Caco-2 (cell line): ENCODE data around the gene SLC38A6. TPM values are rescaled to one million over a fixed set of nuclear protein-coding genes. Genes with fewer than 3 reads are reported as not detected.
A peak's percentile ranks its signal among the peaks of the same experiment; 100 is the strongest.

Experiments
- Bru-seq: library from RNA; stranded (reverse); fragments of 400-500 nt; gene quantifications from one replicate; lab custom pipeline; 2021; lab: Mats Ljungman, UMichigan
- BruChase-seq, 2 experiments: library from RNA; stranded (reverse); fragments of 400-500 nt; gene quantifications; one replicate each; lab custom pipeline; 2021; lab: Mats Ljungman, UMichigan
- BruUV-seq: library from RNA; stranded (reverse); fragments of 400-500 nt; replicated peaks from 2 replicates; lab custom pipeline; 2021; lab: Mats Ljungman, UMichigan
- CTCF ChIA-PET: fragments of 300-600 bp; sonication (Branson Sonifier 250); formaldehyde crosslinking; loops from one replicate; lab custom pipeline; 2022; ENCODE audit warnings: antibody characterized with exemption; lab: Charles Lee
- POLR2A ChIA-PET: fragments of 300-600 bp; sonication (Branson Sonifier 250); formaldehyde crosslinking; loops from one replicate; lab custom pipeline; 2022; ENCODE audit warnings: antibody characterized with exemption; lab: Charles Lee
- DNase-seq, 2 experiments: peaks; one replicate each; pipeline versions ENCODE4 v3.0.0 to v3.0.0-alpha.2; 2020 to 2022
- H3K27me3 ChIP-seq: replicated peaks from 2 replicates; pipeline ENCODE4 v1.6.0; 2011; ENCODE audit warnings: low read length; ENCODE audit not compliant: control insufficient read depth, insufficient read depth
- H3K36me3 ChIP-seq: 2 replicates; pipeline ENCODE4 v1.5.1; 2011; ENCODE audit warnings: low read length; ENCODE audit not compliant: control insufficient read depth, insufficient read depth
- H3K4me1 ChIP-seq: fragments of 250-450 bp; sonication (Bioruptor Pico); 2 replicates; pipeline ENCODE4 v1.5.1; 2020; ENCODE audit warnings: mild to moderate bottlenecking
- H3K4me3 ChIP-seq: 2 replicates; pipeline ENCODE4 v1.5.1; 2011; ENCODE audit warnings: low read depth, mild to moderate bottlenecking, control low read depth, low read length
- H3K9me3 ChIP-seq: fragments of 250-450 bp; sonication (Bioruptor Pico); 2 replicates; pipeline ENCODE4 v1.5.1; 2020; ENCODE audit warnings: mild to moderate bottlenecking, moderate library complexity
- H3K27ac Mint-ChIP-seq: one replicate; pipeline ENCODE4 v1.8.0; 2022; ENCODE audit warnings: mixed read lengths; ENCODE audit not compliant: unreplicated experiment
- H3K27me3 Mint-ChIP-seq: one replicate; pipeline ENCODE4 v1.8.0; 2022; ENCODE audit warnings: mixed read lengths; ENCODE audit not compliant: insufficient read depth, unreplicated experiment
- H3K36me3 Mint-ChIP-seq: one replicate; pipeline ENCODE4 v1.8.0; 2022; ENCODE audit warnings: mild to moderate bottlenecking, mixed read lengths; ENCODE audit not compliant: insufficient read depth, unreplicated experiment
- H3K4me1 Mint-ChIP-seq: one replicate; pipeline ENCODE4 v1.8.0; 2022; ENCODE audit warnings: low read depth, mixed read lengths; ENCODE audit not compliant: unreplicated experiment
- H3K4me3 Mint-ChIP-seq: one replicate; pipeline ENCODE4 v1.8.0; 2022; ENCODE audit warnings: mild to moderate bottlenecking, moderate library complexity, mixed read lengths; ENCODE audit not compliant: unreplicated experiment
- H3K9me3 Mint-ChIP-seq: one replicate; pipeline ENCODE4 v1.8.0; 2022; ENCODE audit warnings: mixed read lengths; ENCODE audit not compliant: unreplicated experiment
- intact Hi-C: fragments of 100-400 bp; cut with micrococcal nuclease; formaldehyde crosslinking; loops from one replicate; pipeline ENCODE4 v1.10.0; 2022; ENCODE audit not compliant: unreplicated experiment
- long read RNA-seq: library from polyadenylated mRNA; stranded (forward); transcript quantifications from one replicate; pipeline ENCODE4 v2.0.0, GENCODE V29; 2022
- total RNA-seq: library from RNA; stranded (reverse); gene quantifications from 2 replicates; pipeline ENCODE4 v1.2.3, GENCODE V29; 2022
- TF ChIP-seq, protein P1 (sequence below), 2 experiments: fragments of 200-600 bp in 1 of 2; IDR thresholded peaks; 1 replicate in 1 of 2; 2 replicates in 1 of 2; pipeline versions ENCODE4 v1.5.1 to v1.8.0; 2011 to 2022; ENCODE audit warnings: antibody characterized with exemption in 1 of 2, control low read depth in 1 of 2, inconsistent platforms in 1 of 2, low read depth in 1 of 2, low read length in 1 of 2, mild to moderate bottlenecking in 1 of 2, moderate library complexity in 1 of 2; ENCODE audit not compliant: insufficient read depth in 1 of 2, severe bottlenecking in 1 of 2, unreplicated experiment in 1 of 2

The SLC38A6 gene
- total RNA-seq = 10.2 and 11.5 TPM in 2 replicates
- Bru-seq, nascent RNA = percentile 61 among the genes with signal in this experiment
- percentile 68 among the genes with signal in this experiment for BruChase-seq, experiment 1, labeled RNA remaining after a 2-hour chase
- percentile 53 among the genes with signal in this experiment for BruChase-seq, experiment 2, labeled RNA remaining after a 6-hour chase
- long read RNA-seq, partial matches to known transcripts = 0 of 11 reads
- long read RNA-seq, other reads (novel, unspliced or antisense) = 10 of 11 reads

DNA sequence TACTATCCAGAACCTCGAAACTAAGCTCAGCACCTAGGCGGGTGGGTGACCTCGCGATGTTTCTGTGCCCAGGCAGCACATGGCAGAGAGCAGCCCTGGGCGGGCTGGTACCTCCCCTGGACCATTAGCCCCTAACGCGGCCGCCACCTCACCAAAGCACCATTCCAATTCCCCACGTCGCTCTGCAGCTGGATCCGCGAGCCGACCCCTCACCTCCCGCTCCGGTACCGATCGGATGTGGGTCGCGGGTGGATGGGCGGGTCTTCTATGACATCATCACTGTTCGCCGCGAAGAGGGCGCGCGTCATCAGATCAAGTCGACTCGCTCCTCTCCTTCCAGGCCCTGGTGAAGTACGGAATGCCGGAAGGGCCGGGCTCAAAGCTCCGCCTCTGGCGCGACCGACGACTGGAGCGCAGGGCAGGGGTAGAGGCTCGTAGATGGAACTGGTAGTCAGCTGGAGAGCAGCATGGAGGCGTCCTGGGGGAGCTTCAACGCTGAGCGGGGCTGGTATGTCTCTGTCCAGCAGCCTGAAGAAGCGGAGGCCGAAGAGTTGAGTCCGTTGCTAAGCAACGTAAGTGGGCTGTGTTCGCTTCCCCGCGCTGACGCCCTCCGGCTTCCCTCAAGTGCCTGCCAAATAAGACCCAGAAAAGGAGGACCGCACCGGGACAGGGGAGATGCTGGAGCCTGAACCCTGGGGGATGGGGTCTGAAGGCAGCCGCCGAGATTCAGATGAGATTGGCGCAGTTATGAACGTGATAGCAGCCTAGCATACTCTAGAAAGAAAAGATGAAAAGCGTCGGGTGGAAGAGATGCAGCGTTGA is at the start of gene SLC38A6, which contains the start of gene TRMT5:
SLC38A6 (plus strand) TSS at position 435 of the 822 bp plus-strand sequence; CDS start at position 468, 33 bp downstream.
TRMT5 (minus strand) TSS at position 269 of the 822 bp plus-strand sequence; CDS start at position 163, 106 bp downstream.
- peaks cover 6% of the 10 kb centered on the region; the same call in 1 of the 2 replicates for H3K4me1 ChIP-seq
- Mint-ChIP-seq H3K9me3 (no peaks in the 10 kb centered on the region), H3K4me1 (no peaks in the 10 kb centered on the region), H3K36me3 (peaks cover 17% of the 10 kb centered on the region), H3K27ac (no peak within 1 kb of the TSS), H3K27me3 (no peaks in the 10 kb centered on the region), H3K4me3 (no peak within 1 kb of the TSS)
- intact Hi-C loops = loop anchor here (1.0 kb wide), 4 partner anchors 44 to 332 kb away; partner anchors contain the start of genes SIX1 and SIX4
- TF ChIP-seq, protein P1, sequence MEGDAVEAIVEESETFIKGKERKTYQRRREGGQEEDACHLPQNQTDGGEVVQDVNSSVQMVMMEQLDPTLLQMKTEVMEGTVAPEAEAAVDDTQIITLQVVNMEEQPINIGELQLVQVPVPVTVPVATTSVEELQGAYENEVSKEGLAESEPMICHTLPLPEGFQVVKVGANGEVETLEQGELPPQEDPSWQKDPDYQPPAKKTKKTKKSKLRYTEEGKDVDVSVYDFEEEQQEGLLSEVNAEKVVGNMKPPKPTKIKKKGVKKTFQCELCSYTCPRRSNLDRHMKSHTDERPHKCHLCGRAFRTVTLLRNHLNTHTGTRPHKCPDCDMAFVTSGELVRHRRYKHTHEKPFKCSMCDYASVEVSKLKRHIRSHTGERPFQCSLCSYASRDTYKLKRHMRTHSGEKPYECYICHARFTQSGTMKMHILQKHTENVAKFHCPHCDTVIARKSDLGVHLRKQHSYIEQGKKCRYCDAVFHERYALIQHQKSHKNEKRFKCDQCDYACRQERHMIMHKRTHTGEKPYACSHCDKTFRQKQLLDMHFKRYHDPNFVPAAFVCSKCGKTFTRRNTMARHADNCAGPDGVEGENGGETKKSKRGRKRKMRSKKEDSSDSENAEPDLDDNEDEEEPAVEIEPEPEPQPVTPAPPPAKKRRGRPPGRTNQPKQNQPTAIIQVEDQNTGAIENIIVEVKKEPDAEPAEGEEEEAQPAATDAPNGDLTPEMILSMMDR (IDR thresholded peaks at IDR 0.05; ENCODE audit: insufficient read depth in 1 of 2, low read depth in 1 of 2, low read length in 1 of 2, severe bottlenecking in 1 of 2, unreplicated experiment in 1 of 2) = no peak
- peak within 1 kb of the TSS; percentile 81 for H3K4me3 ChIP-seq
- BruUV-seq = no TSS peak
- ChIA-PET CTCF (interaction anchor here (0.7 kb wide), 1 partner anchor 275 kb away, joined by 3 read pairs; no protein-coding TSS in a partner anchor), POLR2A (interaction anchor here (0.9 to 1.2 kb wide), 2 partner anchors 258 to 316 kb away, joined by 3 to 4 read pairs; no protein-coding TSS in a partner anchor)
- H3K27me3 ChIP-seq = no peaks in the 10 kb centered on the region
- peaks cover 2% of the 10 kb centered on the region for H3K36me3 ChIP-seq
- DNase-seq = peak; percentile 94 to 95
- no peaks in the 10 kb centered on the region for H3K9me3 ChIP-seq

DNA sequence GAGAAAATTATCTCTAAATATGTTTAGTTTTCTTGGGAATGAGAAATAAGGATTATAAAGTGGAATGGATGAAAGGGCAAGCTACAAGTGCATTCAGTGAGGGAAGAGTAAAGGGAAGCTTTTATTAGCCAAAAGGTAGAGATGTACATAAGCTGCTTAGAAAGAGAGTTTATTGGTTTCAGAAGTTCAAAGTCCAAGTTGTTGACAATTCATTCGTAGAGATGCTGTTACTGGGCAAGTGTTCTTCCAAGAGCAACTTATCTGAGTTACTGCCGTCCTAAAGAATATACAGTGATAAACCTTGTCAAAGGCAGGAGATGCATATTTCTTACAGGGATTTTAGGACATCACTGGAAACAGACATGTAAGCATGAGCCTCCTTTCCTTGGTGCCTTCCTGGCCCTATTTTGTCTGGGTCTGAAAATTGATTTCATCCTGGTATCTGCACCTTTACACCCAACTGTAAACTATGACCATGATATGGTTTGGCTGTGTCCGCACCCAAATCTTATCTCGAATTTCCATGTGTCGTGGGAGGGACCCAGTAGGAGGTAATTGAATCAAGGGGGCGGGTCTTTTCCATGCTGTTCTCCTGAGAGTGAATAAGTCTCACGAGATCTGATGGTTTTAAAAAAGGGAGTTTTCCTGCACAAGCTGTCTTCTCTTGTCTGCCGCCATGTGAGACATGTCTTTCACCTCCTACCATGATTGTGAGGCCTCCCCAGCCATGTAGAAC is 47.0 kb upstream of the SLC38A6 start:
- CTCF ChIA-PET = no interaction called here
- TF ChIP-seq, protein P1 (IDR thresholded peaks at IDR 0.05; ENCODE audit: insufficient read depth in 1 of 2, low read depth in 1 of 2, low read length in 1 of 2, severe bottlenecking in 1 of 2, unreplicated experiment in 1 of 2) = no peak
- POLR2A ChIA-PET = no interaction called here
- BruUV-seq = no TSS peak
- H3K4me1 ChIP-seq = no peaks in the 10 kb centered on the region
- H3K9me3 ChIP-seq = no peaks in the 10 kb centered on the region
- Mint-ChIP-seq H3K9me3 (no peaks in the 10 kb centered on the region), H3K4me1 (peaks cover 7% of the 10 kb centered on the region), H3K4me3 (no peak overlapping the region), H3K27me3 (no peaks in the 10 kb centered on the region), H3K36me3 (no peaks in the 10 kb centered on the region), H3K27ac (no peak overlapping the region)
- DNase-seq = peak in 1 of 2 experiments; percentile 7
- intact Hi-C loops = no loop called here
- no peaks in the 10 kb centered on the region for H3K27me3 ChIP-seq
- no peak overlapping the region for H3K4me3 ChIP-seq
- H3K36me3 ChIP-seq = no peaks in the 10 kb centered on the region
